Measurements from ENCODE around the gene TRIM3.

DNA sequence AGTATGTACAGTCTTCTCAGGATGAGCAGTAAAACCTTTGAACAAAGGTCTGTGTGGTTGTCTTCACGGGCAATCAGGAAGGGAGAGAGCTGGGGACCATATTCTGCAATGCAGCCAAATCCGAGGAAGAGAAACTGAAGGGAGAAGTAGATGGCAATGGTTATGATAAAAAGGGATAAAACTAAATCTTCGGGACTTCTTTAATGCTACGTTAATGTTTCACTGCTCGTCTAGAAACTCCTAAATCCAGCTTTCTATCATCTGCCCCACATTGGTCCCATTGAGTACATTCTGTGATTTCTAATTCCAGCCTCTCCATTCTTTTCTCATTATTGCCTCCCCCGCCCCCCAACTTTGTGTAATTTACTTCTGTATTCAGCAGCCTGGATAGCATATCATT lies 9.3 kb upstream of the TRIM3 start:
- no peak for TF ChIP-seq CTCF (IDR thresholded peaks at IDR 0.05; ENCODE audit: low read length)
- no peak for TF ChIP-seq EZH2 (IDR thresholded peaks at IDR 0.05; ENCODE audit: borderline replicate concordance, low read length)

Measured in OCI-LY1 (cell line).